Measurements from ENCODE around the gene ZDHHC7.

DNA sequence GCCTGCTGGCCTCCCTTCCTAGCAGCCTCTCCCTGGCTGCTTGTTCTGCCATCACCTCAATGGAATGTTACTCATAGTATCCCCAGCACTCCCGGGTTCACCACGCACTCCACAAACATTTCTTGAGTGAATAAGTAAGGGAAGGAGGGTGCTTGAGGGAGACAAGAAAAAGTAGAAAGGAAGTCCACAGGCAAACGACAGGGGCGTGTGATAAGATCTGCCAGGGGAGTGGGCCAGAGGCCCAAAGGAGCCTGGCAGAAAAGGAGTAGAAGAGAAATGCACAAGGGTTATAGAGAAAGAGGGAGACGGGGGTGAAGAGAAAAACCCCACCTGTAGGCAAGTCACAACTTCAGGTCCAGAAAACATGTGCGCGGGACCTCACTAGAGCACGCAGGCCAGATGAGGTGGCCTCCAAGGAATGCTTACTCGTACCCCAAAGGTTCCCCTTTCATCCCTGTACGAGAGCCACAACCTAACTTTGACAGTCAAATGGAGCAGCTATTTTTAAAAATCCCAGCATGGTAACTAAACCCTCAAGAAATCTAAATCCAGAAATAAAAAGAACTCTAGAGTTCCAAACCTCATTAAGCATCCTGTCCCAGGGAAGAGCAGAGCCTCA lies 6.6 kb downstream of the ZDHHC7 start:
- TF ChIP-seq, protein P1, sequence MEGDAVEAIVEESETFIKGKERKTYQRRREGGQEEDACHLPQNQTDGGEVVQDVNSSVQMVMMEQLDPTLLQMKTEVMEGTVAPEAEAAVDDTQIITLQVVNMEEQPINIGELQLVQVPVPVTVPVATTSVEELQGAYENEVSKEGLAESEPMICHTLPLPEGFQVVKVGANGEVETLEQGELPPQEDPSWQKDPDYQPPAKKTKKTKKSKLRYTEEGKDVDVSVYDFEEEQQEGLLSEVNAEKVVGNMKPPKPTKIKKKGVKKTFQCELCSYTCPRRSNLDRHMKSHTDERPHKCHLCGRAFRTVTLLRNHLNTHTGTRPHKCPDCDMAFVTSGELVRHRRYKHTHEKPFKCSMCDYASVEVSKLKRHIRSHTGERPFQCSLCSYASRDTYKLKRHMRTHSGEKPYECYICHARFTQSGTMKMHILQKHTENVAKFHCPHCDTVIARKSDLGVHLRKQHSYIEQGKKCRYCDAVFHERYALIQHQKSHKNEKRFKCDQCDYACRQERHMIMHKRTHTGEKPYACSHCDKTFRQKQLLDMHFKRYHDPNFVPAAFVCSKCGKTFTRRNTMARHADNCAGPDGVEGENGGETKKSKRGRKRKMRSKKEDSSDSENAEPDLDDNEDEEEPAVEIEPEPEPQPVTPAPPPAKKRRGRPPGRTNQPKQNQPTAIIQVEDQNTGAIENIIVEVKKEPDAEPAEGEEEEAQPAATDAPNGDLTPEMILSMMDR (conservative IDR thresholded peaks at IDR 0.05; ENCODE audit: low read length): no peak
- TF ChIP-seq EZH2phosphoT487 (IDR thresholded peaks at IDR 0.05; ENCODE audit: borderline replicate concordance, low read depth, low read length): no peak
